ENCODE results near the gene ROR2.

The ROR2 gene

GRCh38 chr9:91724609-91725505, 225.2 kb downstream of the ROR2 start:
- DNase-seq (ENCODE audit: low read depth in 2 of 3, low spot score in 2 of 3): no peak

- no peak for DNase-seq (ENCODE audit: low read depth in 2 of 3, low spot score in 2 of 3)
Observed at GRCh38 chr9:91724068-91724440, 226.0 kb downstream of the ROR2 start.

- no peak for DNase-seq (ENCODE audit: low read depth in 2 of 3, low spot score in 2 of 3)
Observed at GRCh38 chr9:91723420-91724067, 226.5 kb downstream of the ROR2 start.

- DNase-seq (ENCODE audit: low read depth in 2 of 3, low spot score in 2 of 3): no peak
Observed at GRCh38 chr9:91720751-91721705, 229.0 kb downstream of the ROR2 start.

GRCh38 chr9:91720313-91720712, 229.7 kb downstream of the ROR2 start:
- DNase-seq (ENCODE audit: low read depth in 2 of 3, low spot score in 2 of 3): no peak

- no peak for DNase-seq (ENCODE audit: low read depth in 2 of 3, low spot score in 2 of 3)
Observed at GRCh38 chr9:91718071-91718470, 232.0 kb downstream of the ROR2 start.

- DNase-seq (ENCODE audit: low read depth in 2 of 3, low spot score in 2 of 3): no peak
Observed at GRCh38 chr9:91716815-91717214, 233.2 kb downstream of the ROR2 start.

- DNase-seq (ENCODE audit: low read depth in 2 of 3, low spot score in 2 of 3): no peak
Observed at GRCh38 chr9:91716239-91716638, 233.8 kb downstream of the ROR2 start.

GRCh38 chr9:91714874-91715615, 235.0 kb downstream of the ROR2 start:
- DNase-seq (ENCODE audit: low read depth in 2 of 3, low spot score in 2 of 3): no peak

- DNase-seq (ENCODE audit: low read depth in 2 of 3, low spot score in 2 of 3): no peak
Observed at GRCh38 chr9:91714020-91714806, 235.8 kb downstream of the ROR2 start.

GRCh38 chr9:91712811-91713210, 237.2 kb downstream of the ROR2 start:
- no peak for DNase-seq (ENCODE audit: low read depth in 2 of 3, low spot score in 2 of 3)

- peak in 2 of 3 experiments; percentile 46 to 47 for DNase-seq (ENCODE audit: low read depth in 2 of 3, low spot score in 2 of 3)
Observed at GRCh38 chr9:91711755-91712601, 238.1 kb downstream of the ROR2 start.

- DNase-seq (ENCODE audit: low read depth in 2 of 3, low spot score in 2 of 3): no peak
Observed at GRCh38 chr9:91710158-91710557, 239.9 kb downstream of the ROR2 start.

- no peak for DNase-seq (ENCODE audit: low read depth in 2 of 3, low spot score in 2 of 3)
Observed at GRCh38 chr9:91705386-91705785, 244.6 kb downstream of the ROR2 start.

- no peak for DNase-seq (ENCODE audit: low read depth in 2 of 3, low spot score in 2 of 3)
Observed at GRCh38 chr9:91700475-91700874, 249.6 kb downstream of the ROR2 start.

- DNase-seq (ENCODE audit: low read depth in 2 of 3, low spot score in 2 of 3): no peak
Observed at GRCh38 chr9:91698266-91698665, 251.8 kb downstream of the ROR2 start.

GRCh38 chr9:91697201-91697600, 252.8 kb downstream of the ROR2 start:
- no peak for DNase-seq (ENCODE audit: low read depth in 2 of 3, low spot score in 2 of 3)

GRCh38 chr9:91694081-91694870, 255.8 kb downstream of the ROR2 start:
- no peak for DNase-seq (ENCODE audit: low read depth in 2 of 3, low spot score in 2 of 3)

Measured in activated CD8-positive, alpha-beta memory T cell treated with anti-CD3 and anti-CD28 coated beads for 48 hours (primary cell).